HG03108 (cell line): ENCODE data around the gene CYP1B1.
"Not testable (repeated sequence)": the region's sequence is repeated elsewhere in the genome, so short reads cannot be mapped to it uniquely, and the experiment has no call there.

ENCODE experiments used
- ATAC-seq: cut with Tn5 transposase; IDR thresholded peaks from one replicate; pipeline ENCODE4 v1.9.1; 2021; ENCODE audit warnings: moderate library complexity; ENCODE audit not compliant: unreplicated experiment

CYP1B1 gene

DNA sequence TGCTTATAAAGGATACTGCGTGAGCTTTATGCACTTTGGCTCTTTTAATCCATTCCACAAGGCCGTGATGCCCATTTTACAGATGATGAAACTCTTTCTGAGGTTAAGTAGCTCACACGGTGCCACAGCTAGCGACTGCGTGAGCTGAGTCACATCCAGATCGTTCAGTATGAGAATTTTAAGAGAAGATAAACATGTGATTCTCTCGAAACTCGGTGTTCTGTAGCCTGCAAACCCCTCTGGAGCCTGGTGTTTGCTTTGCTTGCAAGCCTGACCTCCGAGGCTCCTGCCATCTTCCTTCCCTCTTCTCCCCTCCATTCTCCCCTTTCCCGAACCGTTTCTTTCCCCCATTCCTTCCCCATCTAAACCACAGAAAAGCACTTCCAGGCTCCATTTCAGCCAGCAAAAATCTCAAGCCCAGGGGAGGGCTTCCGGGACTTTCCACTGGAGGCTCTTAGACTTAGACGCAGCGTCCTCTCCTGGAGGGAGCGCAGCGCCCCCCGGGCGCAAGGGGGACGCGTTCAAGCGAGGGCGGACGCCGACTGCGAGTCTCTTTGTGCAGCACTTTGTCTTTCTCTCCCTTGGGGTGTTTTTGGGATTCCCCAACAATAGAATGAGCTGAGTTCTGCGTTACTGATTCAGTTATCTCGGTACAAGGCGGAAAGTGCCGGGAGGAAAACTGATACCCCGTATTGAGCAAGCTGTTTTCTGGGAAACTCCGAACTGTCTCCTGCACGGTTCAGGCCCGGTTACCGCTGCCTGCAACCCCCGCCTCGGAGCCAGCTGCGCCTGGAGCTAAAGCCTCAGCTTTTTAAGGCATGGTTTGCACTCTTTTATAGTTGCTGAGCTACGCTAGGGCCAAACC lies 38.0 kb downstream of the CYP1B1 start:
- ATAC-seq = peak; percentile 70

DNA sequence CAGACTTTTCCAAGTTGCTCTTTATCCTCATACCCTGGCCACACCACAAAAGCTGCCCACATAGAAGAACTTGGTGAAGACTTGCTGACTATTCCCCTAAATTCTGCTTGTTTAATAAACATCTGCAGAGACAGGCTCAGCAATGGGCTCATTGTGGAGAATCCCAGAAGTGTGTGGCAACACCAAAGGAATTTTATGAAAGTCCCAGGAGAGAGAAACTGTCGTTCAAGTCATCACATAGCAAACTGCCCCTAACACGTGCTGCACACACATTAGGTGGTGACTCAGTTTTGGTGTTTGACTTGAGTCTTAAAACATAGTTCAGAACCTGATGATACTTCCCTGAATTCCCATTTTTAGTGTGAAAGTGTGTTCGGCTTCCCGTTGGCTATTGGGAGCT lies 38.6 kb downstream of the CYP1B1 start:
- no peak for ATAC-seq

DNA sequence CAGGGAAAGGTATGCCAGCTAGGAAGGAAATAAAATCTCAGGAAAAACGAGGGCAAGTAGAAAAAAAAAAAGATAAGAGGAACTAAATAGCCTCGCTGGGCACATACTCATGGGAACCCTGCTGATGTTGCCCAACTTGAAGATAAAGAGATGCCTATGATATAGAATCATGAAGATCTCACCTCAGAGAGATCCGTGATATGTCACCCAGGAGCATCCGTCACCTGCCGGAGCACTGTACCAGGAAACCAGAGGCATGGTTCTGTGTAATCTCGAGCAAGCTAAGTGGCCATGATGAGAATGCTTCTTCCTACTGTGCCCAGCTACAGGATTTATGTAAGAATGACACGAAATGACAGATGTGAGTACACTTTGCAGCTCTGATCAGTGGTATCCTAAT lies 40.0 kb downstream of the CYP1B1 start:
- no peak for ATAC-seq

DNA sequence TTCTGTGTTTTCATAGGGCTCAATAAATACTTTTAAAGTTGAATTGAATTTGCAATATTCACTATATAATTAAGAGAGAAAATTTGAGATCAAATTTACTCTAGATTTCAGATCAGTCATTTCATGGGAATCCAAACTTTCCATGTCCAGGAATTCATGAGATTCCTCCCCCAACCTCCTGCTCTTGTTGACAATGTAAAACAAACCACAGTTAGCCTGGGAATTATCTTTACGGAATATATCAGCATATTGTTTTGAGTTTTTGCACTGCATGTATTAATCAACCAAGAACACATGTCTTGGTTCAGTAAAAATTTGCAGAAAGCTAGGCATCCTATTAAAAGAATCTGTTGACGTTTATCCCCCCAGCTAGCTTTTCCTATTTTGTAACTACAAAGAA lies 42.3 kb downstream of the CYP1B1 start:
- no peak for ATAC-seq

DNA sequence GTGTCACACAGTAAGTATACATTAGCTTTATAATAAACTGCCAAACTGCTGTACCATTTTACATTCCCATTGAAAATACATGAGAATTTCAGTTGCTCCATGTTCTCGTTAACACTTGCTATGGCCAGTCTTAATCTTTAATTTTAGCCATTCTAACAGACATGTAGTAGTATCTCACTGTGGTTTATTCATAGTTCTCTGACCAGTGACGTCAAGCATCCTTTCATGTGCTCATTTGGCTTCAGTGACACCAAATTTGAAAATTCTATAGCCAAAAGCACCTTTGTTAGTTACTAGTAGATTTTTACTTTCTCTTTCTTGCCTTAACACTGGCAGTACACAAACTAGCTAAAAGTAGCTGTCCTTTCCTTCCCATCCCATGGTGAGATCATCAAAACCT lies 43.0 kb downstream of the CYP1B1 start:
- ATAC-seq = no peak

DNA sequence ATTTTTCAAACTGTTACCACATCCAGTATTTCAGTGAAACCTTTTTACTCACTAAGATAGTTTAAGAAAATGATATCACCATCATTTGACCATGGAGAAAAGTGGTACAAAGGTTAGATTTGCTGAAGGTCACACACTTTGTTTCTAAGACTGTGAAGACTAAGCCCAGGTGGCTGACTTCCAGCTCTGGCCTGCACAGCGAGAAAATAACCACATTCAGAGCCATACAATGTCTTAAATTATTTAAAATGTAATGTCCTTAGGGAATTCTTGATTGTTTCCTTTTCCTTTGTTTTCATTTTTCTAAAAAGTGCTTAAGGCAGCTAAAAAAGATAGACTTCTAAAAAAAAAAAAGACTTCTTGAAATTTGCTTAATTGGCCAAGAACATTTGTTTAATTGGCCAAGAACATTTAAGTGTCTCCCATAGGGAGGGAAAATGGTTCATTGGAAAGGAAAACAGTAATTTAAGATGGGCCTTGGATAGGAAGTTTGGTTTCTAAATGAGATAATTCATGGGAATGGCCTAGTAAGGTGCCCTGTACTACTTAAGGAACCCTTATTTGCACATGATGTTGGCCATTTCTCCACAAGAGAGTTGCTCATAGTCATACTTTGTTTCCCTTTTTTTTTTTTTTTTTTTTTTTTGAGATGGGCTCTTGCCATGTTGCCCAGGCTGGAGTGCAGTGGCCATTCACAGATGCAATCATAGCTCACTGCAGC lies 45.2 kb downstream of the CYP1B1 start:
- ATAC-seq = no peak

DNA sequence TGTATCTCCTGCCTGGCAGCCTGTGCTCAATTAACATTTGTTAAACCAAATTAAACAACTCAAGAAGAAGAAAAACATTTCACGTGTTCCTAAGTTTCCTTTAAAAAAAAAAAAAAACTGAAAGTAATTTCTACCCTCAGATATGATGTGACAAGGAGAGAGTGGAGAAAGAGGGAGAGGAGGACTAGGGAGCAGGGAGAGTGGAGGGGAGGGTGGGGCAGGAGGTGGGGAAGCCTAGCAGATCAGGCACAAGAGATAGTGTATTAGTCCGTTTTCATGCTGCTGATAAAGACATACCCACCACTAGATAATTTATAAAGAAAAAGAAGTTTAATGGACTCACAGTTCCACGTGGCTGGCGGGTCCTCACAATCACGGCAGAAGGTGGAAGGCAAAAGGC lies 46.4 kb downstream of the CYP1B1 start:
- ATAC-seq = no peak

DNA sequence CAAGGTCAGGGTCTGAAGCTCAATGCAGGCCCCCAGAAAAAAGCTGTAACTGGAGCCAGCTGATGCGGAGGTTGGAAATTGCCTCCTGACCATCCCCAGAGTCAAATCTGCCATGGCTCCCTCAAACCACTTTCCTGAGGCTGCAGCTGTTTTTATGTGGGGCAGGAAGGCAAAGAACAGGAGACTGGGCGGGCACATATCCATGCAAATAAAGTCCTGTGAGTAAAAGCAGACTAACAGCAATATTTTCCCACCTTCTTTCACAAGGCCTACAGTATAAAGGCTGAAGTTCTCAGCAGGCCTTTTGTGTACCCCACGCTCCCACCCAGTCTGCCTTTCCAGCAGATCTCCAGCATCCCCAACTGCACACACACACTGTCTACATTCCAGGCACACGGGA lies 47.1 kb downstream of the CYP1B1 start:
- ATAC-seq = no peak

DNA sequence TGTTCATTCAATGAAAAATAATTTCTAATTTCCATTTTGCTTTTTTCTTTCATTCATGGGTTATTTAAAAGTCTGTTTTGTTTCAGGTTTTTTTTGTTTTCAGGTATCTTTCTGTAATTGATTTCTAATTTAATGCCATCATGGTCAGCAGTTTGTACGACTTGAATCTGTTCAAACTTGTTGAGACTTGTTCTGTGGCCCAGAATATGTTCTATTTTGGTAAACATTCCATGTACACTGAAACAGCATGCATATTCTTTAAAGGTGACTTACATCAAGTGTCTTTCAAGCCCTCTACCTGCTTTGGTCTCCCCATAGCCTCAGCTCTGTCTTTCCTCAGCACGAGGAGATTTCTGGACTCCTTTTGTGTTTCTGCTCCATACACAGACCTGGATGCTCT lies 49.1 kb downstream of the CYP1B1 start:
- ATAC-seq = no peak

DNA sequence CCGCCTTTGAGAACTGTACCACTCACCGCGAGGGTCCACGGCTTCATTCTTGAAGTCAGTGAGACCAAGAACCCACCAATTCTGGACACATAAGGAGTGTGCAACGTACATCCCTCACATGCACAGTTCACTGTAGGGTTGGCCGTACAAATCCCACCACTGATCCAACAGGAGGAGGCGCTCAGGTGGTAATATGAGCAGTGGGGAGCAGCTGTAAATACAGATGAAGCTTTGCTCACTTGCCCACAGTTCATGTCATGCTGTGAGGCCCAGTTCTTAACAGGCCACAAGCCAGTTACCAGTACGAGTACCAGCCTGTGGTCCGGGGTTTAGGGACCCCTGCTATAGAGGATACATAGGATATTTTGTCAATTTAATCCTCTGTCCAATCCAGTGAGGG lies 54.4 kb downstream of the CYP1B1 start:
- ATAC-seq = no peak

DNA sequence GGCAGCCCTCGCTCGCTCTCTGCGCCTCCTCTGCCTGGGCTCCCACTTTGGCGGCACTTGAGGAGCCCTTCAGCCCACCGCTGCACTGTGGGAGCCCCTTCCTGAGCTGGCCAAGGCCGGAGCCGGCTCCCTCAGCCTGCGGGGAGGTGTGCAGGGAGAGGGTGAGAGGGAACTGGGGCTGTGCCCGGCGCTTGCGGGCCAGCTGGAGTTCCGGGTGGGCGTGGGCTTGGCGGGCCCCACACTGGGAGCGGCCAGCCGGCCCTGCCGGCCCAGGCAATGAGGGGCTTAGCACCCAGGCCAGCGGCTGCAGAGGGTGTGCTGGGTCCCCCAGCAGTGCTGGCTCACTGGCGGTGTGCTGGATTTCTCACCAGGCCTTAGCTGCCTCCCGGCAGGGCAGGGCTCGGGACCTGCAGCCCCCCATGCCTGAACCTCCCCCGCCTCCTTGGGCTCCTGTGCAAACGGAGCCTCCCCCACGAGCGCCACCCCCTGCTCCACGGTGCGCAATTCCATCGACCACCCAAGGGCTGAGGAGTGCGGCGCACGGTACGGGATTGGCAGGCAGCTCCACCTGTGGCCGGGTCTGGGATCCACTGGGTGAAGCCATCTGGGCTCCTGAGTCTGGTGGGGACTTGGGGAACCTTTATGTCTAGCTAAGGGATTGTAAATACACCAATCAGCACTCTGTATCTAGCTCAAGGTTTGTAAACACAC lies 55.4 kb downstream of the CYP1B1 start:
- ATAC-seq = not testable (repeated sequence)

DNA sequence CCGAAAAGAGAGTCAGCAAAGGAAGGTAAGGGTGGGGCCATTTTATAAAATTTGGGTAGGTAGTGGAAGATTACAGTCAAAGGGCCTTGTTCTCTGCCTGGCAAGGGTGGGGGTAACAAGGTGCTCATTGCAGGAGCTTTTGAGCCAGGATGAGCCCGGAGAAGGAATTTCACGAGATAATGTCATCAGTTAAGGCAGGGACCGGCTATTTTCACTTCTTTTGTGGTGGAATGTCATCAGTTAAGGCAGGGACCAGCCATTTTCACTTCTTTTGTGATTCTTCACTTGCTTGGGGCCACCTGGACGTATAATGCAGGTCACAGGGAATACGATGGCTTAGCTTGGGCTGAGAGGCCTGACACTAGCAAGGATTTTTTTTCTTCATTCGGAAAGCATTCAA lies 58.1 kb downstream of the CYP1B1 start:
- ATAC-seq = no peak
